ENCODE measurements around the gene GALNT18.

The GALNT18 gene

DNA sequence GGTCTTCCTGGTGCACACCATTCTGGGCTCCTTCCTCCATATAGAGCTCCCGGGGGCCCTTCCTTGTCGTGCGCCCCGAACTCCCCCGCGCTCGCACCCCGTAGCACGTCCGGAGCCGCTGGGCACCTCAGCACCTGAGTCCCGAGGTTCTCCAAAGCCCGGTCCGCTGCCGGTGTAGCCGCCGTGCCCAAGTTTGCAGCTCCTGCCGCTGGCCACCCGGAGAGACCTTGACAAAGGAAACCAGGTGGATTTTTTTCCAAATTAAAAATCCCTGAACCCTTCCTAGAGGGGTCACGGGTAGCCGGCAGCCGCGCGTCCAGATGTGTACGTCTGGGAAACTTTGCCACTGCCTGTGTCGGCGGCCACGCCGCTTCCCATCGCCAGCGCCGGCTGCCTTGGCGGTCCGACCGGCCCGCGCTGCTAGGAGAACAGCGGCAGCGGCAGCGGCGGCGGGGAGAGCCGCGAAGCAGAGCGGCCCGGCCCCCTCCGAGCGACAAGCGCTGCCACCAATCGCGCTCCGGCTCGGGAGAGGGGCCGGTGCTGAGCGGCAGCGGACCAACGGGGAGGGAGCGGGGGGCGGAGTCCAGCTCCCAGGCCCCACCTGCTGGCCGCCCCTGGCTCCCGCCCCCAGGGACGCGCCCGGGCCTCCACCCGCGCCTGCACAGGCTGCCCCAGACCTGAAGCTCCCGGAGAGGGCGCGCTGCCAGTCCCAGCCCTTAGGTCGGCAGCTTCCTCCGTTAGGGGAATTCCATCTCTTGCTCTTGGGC lies at the start of gene GALNT18:
Gene GALNT18 (minus strand): TSS at position 433 of the 767 bp plus-strand sequence.
- peak; percentile 2 to 47 (median 18) for DNase-seq

DNA sequence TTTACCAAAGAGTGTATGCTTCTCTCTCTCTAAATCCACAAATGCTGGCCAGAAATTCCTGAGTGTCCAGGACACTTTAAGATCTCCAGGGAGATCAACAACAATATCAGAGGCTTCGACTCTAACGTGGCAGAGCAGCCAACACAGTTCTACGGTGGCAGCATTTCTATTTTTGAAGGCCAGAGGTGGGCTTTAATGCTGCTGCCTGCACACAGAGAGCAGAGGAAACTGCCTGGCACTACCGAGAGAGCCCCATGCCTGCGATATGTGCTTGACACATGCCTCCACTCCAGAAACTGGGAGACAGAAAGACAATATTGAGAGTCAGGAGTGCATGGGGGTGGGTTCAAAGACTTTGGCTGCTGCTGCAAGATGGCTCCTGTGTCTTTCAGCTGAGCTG lies 48.8 kb upstream of the GALNT18 start:
- DNase-seq, result no peak

GRCh38 chr11:11669233-11669846 lies 47.5 kb upstream of the GALNT18 start:
- no peak for DNase-seq

- no peak for DNase-seq
Observed at GRCh38 chr11:11668781-11669180, 47.0 kb upstream of the GALNT18 start.

DNA sequence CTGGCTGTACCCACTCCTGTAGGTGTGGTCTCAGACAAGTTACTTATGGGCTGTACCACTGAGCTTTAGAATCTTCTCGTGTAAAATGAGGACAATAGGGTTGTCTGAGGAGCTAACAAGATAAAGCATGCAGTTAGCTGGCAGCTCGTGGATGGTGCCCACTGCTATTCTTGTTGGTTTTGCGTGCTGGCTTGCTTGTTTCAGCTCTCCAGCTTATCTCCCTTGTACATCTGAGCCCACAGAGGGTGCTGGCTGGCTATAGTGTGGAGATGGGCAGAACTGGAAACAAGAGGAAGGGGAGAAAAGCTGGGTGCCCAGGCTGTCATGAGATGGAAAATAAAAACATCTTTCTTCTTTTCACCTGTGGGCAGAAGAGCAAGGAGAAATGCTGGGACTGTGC lies 46.5 kb upstream of the GALNT18 start:
- DNase-seq, result no peak

DNA sequence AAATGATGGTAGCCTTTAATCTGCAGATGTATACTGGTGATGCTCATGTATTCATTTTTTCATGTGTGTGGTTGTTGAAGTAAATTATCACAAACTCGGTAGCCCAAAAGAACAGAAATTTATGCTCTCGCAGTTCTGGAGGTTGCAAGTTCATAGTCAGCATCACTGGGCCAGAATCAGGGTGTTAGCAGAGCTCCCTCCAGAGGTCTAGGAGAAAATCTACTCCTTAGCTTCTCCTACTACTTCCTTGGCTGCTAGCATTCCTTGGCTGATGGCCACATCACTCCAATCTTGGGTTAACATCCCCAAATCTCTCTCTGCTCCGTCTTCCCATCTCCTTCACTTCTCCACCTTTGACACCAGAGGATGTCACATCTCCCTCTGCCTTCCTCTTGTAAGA lies 45.3 kb upstream of the GALNT18 start:
- no peak for DNase-seq

DNA sequence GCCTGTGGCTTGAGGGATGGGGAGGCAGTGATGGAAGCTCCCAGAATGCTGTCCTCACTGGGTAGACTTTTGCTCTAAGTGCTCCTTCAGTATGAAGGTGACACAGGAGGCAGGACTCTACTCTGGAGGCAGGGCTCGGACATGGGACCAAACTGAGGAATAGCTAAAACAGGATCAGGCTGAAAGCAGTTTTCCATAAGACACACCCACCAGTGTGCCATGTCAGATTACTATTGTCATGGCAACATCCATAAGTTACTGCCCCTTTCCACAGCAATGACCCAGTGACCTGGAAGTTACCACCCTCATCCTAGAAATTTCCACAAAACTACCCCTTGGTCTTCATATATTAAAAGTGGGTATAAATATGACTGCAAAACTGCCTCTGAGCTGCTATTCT lies 43.6 kb upstream of the GALNT18 start:
- no peak for DNase-seq

GRCh38 chr11:11663907-11664306 lies 42.1 kb upstream of the GALNT18 start:
- DNase-seq, result no peak

GRCh38 chr11:11662578-11662977 lies 40.8 kb upstream of the GALNT18 start:
- DNase-seq, result no peak

DNA sequence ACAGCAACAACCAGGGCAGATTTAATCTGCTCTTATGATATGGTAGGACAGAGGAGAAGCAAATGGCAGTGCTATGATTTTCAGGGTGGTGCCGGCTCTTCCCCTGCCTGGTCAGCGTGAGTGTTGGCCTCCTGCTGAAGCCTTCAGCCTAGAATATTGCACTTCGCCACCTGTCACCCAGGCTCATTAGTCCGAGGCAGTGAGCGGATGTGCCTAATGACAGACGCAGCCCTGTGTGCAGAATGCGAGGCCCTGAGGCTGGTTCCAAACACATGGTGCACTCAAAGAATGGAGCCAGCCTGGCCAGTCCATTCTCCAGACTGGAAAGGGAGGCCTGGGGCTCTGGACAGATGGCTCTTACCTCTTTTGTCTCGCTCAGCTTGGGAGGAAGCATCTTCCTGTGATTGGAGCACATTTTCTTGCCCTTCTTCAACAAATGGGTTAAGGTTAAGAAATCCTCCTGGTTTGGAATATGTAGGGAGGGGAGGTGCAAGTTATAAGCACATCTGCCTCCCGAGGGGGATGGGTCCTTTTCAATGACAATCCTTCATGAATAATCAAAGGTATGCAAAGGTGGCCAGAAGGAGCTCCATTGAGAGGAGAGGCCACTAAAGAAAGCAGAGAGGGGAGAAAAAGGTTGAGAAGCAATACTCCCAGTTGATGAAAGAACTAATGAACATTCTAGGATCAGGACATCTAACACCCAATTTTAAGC lies 39.7 kb upstream of the GALNT18 start:
- no peak for DNase-seq

DNA sequence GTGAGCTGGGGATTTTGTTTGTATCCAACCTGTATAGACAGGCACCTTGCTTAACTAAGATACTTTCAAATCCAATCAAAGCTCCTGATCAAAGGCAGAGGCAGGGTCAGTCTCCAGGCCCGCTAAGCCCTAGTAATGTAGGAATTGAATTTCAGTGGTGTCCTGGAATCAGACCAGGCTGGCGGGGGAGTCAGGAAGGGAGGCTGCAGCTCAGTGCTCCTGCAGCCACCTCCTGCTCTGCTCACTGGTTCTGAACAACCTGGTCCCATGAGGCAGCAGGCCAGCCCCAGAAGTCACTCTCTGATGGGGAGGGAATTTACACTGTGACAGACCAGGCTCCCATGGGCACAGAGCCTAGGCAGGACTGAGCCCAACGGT lies 38.5 kb upstream of the GALNT18 start:
- no peak for DNase-seq

DNA sequence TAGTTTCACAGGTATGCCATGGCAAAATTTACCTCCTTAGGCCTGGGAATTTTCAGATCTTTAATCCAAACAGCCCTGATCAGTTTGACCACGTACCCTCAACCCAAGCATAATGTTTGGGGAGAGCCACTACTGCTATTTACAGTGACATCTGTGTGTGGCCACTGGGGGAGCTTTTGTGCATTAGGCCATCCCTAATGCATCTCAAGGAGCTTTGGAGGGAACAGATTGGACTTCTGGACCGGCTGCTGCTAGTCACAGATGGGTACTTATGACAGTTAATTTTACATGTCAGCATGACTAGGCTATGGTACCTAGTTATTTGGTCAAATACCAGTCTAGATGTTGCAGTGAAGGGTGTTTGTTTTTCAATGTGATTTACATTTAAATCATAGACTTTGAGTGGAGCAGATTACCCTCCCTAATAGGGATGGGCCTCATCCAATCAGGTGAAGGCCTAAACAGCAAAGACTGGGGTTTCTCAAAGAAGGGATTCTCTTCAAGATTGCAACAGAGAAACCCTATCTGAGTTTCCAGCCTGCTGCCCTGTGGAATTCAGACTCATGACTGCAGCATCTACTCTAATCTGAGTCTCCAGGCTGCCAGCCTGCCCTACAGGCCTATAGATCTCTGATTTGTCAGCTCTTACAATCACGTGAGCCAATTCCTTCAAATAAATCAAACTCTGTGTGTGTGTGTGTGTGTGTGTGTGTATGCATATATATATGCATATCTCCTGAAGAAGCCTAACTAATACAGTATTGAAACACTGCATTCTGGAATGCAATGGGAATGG lies 38.0 kb upstream of the GALNT18 start:
- no peak for DNase-seq

DNA sequence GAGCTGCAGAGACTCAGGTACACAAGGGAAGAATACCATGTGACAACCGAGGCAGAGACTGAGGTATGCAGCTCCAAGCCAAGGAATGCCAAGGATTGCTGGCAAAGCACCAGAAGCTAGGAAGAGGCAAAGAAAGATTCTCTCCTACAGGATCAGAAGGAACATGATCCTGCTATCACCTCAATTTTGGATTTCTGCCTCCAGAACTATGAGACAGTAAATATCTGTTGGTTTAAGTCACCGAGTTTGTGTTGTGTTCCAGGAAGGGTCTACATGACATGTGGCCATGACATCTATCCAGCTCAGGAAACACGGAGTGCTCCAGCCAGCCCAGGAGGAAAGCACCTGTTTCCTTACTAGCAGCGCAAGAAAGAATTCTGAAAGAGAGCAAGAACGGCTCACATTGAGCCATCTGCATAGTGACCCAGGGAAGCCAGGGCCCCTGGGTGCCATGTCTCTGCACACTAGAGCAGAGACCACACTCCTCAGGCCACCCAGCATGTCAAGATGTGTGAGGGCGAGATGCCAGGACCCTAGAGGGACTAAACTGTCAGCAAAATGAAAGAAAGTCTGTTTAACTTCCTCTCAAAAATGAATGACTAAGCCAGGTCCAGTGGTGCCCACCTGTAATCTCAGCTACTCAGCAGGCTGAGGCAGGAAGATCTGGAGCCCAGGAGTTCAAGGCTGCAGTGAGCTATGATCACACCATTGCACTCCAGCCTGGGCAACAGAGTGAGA lies 35.6 kb upstream of the GALNT18 start:
- no peak for DNase-seq

- DNase-seq, result no peak
Observed at GRCh38 chr11:11641581-11641980, 19.8 kb upstream of the GALNT18 start.

GRCh38 chr11:11640996-11641395 lies 19.2 kb upstream of the GALNT18 start:
- DNase-seq, result no peak

GRCh38 chr11:11640152-11640551 lies 18.3 kb upstream of the GALNT18 start:
- no peak for DNase-seq

DNA sequence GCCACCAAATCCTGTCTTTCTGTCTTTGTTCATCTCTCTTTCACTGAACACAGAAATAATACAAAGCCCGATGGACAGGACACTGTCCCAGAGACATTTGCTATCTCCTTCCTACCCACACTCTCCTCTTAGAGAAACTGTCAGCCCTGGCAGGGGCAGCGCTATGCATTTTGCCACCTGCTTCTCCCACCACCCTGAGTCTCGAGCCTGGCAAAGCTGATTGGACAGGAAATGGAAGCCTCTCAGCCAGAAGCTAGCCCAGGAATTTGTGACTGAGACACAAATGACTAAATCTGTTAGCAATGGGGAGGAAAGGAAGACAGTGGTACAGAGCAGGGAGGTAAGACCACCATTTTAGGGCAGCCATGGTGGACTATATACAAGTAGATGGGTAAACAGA lies 14.9 kb upstream of the GALNT18 start:
- DNase-seq, result no peak

- no peak for DNase-seq
Observed at GRCh38 chr11:11635443-11635842, 13.6 kb upstream of the GALNT18 start.

- no peak for DNase-seq
Observed at GRCh38 chr11:11629368-11629767, 7.6 kb upstream of the GALNT18 start.

DNA sequence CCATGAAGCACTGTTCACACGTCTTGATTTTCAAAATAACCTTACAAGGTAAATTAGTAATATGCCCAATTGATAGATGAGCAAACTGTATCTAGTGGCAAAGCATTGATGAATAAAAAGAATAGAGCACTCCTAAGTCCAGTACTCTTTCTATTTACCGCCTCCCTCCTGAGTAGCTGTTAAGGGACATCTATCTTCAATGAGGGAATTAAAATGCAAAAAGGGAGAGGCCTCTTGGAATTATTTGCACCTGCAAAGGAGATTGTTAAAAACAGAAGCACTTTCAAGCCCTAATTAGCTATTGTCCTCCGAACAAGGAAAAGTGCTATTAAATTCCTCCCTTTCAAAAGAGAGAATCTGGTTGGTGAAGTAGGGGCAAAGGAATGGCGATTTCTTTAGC lies 6.8 kb upstream of the GALNT18 start:
- DNase-seq, result no peak

DNA sequence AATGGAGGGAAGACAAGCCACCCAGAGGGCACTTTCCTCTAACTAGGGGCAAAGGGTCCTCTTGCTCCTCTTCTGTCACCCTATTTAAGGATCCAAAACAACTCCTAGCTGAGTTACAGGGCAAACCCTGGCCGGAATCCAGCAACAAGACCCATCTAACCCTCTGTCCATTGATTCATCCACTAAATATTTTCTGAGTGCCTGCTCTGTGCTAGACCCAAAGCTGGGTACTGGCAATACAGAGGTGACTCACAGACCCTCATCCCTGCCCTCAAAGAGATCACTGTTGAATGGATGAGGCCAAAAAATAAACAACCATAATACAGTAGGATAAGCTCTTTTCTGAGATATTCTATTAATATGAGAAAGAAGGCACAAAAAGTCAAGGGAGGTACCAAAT lies 4.3 kb upstream of the GALNT18 start:
- no peak for DNase-seq

DNA sequence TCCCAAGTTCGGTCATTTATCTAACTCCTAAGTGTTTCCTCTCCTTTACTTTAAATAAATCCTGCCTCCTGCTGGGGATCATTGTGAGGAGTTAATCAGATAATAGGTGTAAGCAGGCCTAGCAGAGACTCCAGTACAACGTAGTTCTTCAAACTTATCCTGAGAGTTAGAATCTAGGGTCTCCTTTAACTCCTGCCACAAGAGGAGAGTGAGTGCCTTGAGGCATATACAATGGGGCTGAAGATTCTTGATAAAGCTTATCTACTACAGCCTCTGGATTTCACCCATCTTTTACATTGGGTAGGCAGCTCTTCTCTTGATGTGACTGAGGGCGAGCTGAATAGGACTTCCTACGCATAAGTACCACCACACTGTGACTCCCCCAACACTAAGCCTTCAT lies 3.1 kb upstream of the GALNT18 start:
- no peak for DNase-seq

GRCh38 chr11:11624204-11624603 lies 2.4 kb upstream of the GALNT18 start:
- no peak for DNase-seq
